ENCODE results near the gene ZNF268.
"Not testable (repeated sequence)": the region's sequence is repeated elsewhere in the genome, so short reads cannot be mapped to it uniquely, and the experiment has no call there.

Gene ZNF268

DNA sequence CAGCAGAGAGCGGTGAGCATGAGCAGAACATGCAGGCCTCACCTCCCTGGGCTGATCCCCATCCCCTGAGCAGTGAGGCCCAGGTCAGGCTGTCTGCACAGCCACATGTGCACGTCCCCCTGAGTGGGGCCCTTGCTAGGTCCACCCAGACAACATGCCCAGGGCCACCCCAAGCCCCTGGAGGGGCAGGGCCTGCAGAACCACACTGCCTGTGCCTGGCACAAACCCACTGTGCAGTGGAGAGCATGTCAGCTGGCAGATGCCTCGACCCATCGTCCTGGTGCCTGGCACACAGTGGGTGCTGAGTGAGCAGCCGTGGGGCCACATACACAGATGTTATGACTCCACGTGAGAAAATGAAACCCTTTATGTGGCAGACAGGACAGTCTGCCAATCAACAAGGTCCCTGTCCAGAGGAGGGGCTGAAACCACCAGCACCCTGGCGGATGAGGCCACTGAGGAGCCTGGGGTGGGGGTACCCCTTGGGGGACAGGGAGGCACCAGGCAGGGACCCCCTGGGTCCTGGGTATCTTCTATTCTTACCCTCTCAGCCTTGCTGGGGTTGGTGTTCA, 46.1 kb downstream of the ZNF268 start:
- DNase-seq (ENCODE audit: low spot score): no peak

DNA sequence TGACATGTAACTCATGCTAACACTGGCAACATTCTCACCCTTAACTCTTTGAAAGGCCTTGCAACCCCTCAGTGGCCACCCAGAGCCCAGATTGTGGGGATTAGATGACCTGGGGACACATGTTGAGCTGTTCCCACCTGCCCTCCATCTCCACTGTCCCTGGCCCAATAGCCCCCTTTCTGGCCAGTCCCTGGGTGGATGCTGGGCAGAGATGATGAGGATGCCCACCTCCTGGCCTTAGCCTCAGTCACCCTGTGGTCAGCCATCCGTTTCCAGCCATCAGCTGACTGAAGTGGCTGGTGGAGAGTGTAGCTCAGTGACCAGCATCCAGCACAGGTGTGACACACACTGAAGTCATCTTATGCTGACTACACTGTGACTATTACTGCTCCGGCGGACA, 49.7 kb downstream of the ZNF268 start:
- DNase-seq (ENCODE audit: low spot score): no peak

- DNase-seq (ENCODE audit: low spot score): no peak
Measured at GRCh38 chr12:133233006-133233405, 51.7 kb downstream of the ZNF268 start.

GRCh38 chr12:133233993-133234564, 52.8 kb downstream of the ZNF268 start:
- DNase-seq (ENCODE audit: low spot score): no peak

DNA sequence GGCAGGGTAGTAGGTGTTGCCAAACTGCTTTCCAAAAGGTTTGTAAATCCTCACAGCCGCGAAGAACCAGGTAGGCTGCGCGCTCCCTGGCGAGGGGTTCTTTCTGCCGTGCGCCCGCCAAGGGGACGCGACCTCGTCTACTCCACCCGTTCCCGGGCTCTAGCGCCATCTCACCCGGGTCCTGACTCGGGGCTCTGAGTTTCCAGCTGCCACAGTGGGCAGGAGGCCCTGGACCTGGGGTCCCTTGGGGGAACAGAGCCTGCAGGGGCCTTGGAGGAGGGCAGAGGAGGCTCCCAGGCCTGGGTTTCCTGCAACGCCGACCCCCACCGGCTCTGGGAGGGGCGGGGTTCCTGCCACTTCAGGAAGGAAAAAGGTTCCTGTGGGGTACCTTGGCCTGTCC, 53.7 kb downstream of the ZNF268 start:
- DNase-seq (ENCODE audit: low spot score): no peak

- no peak for DNase-seq (ENCODE audit: low spot score)
Measured at GRCh38 chr12:133235401-133236112, 54.3 kb downstream of the ZNF268 start, which contains the start of gene ANHX. TSS of gene ANHX (minus strand) at chr12:133235877. CDS start at chr12:133234356, 1,521 bp downstream.

GRCh38 chr12:133236144-133236543, 54.8 kb downstream of the ZNF268 start:
- DNase-seq (ENCODE audit: low spot score): no peak

GRCh38 chr12:133236556-133236955, 55.3 kb downstream of the ZNF268 start:
- no peak for DNase-seq (ENCODE audit: low spot score)

- DNase-seq (ENCODE audit: low spot score): no peak
Measured at GRCh38 chr12:133251732-133252131, 70.4 kb downstream of the ZNF268 start.

DNA sequence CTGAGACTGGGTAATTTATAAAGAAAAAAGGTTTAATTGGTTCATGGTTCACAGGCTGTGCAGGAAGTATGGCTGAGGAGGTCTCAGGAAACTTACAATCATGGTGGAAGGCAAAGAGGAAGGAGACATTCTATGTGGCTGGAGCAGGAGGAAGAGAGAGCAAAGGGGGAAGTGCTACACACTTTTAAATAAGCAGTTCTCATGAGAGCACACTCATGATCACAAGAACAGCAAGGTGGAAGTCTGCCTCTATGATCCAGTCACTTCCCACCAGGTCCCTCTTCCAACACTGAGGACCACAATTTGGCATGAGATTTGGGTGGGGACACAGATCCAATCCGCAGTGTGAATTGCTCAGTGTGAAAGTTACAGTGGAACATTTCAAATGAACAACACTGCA, 74.5 kb downstream of the ZNF268 start:
- DNase-seq (ENCODE audit: low spot score): not testable (repeated sequence)

GRCh38 chr12:133256321-133256720, 75.0 kb downstream of the ZNF268 start:
- no peak for DNase-seq (ENCODE audit: low spot score)

GRCh38 chr12:133264173-133264572, 82.9 kb downstream of the ZNF268 start:
- DNase-seq (ENCODE audit: low spot score): no peak

Measured in NAMALWA (cell line).